GM03348 (cell line): ENCODE results near the gene NAGLU.

Experiments
- DNase-seq: peaks from one replicate; pipeline ENCODE4 v3.0.0; 2012; ENCODE audit warnings: low spot score

Gene NAGLU

DNA sequence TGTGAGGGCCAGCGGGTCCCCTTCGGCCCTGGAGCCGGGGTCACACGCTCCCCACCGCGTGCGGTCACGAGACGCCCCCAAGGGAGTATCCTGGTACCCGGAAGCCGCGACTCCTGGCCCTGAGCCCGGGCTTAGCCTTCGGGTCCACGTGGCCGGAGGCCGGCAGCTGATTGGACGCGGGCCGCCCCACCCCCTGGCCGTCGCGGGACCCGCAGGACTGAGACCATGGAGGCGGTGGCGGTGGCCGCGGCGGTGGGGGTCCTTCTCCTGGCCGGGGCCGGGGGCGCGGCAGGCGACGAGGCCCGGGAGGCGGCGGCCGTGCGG lies at the start of gene NAGLU:
NAGLU (plus strand) TSS at position 194 of the 324 bp plus-strand sequence; CDS start at position 226, 32 bp downstream.
- DNase-seq = peak; percentile 99

DNA sequence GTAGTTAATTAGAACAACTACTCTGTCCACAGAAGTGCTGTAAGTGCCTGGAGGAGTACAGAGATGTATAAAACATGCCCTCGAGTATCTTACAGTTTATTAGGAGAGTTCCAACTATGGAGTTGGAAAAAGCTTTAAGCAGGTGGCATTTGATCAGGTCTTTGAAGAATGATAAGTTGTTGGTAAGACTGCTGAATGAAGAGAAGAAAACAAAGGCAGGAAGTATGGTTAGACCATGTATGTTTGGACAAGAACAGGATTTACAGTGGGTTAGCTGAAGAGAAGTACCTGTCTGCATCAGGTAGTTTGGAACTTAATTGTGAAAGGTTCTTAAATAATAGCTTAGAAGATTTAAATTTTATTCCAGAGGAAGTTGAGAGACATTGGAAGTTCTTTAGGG lies 48.0 kb upstream of the NAGLU start:
- DNase-seq = no peak

DNA sequence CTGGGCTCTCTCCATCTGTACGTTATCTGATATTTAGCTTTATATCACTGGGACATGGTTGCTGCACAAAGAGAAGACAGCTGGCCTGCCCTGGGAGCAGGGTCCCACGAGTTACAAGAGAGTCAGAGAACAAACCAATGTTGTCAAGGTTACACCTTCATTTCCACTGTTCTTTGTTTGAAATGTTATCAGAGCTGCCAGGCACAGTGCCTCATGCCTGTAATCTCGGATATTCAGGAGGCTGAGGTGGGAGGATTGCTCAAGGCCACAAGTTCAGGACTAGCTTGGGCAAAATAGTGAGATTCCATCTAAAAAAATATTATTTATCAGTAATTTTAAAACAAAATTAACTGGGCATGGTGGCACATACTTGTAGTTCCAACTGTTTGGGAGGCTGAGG lies 42.7 kb upstream of the NAGLU start:
- DNase-seq = no peak

DNA sequence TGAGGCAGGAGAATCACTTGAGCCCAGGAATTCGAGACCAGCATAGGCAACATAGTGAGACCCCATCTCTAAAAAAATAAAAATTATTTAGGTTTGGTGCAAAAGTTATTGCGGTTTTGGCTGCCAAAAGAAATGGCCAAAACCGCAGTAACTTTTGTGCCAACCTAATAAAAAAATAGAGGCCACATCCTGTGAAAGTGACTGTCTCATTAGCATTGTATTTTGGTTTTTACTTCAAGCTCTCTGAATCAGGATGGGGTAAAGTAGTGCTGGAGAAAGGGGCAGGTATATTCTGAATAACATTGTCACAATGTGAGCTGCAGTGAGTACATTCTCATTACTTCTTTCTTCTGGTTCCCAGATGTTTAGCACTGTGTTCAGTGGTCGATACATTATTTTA lies 41.4 kb upstream of the NAGLU start:
- DNase-seq = no peak

DNA sequence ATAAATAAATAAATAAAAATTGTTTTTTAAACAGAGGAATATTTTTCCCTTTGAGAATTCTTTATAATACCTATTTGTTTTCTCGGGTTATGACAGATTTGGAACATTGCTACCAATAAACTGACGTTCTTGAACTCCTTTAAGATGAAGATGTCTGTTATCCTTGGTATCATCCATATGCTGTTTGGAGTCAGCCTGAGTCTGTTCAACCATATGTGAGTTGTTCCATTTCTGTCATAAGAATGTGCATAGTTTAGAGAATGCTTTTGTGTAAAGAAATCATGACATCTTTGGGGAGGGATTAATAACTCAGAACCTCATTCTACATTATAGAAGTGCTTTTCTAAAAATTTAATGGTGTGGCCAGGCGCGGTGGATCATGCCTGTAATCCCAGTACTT lies 37.2 kb upstream of the NAGLU start:
- DNase-seq = no peak

DNA sequence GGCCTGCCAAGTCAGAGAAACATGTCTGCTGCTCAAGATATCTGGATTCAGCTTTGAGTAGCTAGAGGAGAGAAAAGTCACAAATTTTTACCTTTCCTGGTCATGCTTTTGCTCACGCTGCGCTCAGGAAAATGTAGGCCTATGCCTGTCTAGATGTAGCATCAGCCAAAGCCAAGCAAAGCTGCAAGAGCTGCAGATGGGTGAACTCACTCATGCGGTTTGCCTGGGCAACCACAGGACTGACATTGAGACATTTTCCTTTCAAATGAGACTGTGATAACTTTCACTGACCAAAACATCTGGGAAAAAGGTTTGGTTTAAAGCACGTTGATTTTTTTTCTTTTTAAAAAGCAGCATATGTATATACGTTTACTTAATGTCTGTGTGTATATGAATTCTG lies 34.0 kb upstream of the NAGLU start:
- no peak for DNase-seq

DNA sequence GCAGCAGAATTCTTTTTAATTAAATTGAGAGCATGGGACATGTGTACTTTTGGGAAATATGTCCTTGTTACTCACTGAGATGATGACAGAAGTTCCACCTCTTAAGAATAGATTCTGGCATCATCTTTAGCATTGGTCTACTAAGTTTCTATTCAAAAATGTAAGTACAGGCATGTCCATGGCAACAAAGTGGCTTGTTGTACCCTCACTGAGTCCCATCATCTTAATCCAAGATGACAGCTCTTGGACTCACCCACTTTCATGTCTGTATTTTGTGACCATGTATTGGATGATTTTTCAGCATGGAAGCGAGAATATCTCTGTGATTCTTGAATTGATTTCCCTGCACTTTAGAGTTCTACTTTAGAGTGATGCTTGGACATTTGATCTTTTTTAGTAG lies 33.1 kb upstream of the NAGLU start:
- DNase-seq = no peak

DNA sequence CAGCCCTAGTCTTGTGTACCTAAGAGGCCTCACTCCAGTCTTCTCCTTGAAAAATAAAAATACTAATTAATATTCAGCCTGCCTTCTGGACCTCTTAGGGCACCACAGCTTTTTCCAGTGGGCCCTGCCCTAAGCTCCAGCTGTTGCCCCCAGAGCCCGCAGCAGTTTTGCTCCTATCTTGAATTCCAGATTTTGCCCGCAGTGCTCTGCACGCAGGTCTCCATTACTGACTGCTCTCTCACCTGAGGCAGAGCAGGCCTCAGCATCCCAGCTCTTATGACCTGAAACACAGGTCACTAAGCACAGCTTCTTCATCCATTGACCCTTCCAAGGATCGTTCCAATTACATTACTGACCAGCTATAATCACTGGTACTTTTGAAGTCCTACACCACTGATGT lies 28.4 kb upstream of the NAGLU start:
- no peak for DNase-seq

DNA sequence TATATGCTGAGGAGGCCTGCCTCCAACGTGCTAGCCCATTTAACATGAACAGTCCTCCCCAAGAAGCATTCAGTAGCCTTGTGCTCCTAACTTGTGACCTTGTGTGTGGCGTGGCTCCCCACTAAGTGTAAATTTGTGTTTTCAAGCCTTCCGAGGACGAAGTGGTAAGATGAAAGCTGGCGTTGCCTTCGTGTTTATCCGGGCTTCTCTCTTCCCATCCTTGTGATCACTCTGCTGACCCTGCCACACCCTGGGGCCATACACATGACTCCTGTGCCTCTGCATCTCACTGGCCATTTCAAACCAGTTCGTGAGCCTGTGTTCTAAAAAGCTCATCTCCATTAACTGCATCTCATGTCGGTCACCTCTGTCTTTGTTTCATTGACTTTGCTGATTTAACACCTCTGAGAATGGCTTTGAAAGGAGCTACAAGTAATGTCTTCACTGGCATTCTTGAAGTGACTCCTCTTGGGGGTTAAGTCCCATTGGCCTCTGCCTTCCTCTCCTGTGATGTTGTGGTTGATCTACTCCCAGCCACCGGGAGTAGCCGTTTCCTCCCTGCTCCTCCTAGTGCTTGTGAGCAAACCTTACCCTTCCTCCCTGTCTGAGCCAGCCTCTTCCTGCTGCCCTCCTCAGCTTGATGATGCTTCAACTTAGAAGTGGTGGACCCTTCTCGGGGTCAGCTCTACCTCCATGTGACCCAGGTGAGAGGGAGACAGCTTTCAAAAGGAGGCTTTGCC lies 27.4 kb upstream of the NAGLU start:
- no peak for DNase-seq

DNA sequence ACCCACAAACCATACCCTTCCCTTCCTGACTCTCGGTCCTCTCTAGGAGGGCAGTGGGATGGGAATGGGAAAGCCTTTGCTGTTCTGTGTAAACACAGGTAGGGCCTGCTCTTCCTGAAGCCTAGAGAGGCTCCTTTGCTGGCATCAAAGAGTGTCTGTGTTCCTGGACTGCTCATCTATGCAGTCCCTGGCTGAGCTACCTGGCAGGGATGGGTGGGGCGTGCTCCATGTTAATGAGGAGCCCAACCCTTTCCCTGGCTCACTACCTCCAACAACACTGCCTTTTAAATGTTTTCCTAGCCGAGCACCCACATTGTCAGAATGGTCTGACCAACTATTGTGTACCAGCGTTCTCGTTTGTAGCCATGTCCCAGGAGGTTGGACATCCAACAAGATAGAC lies 26.6 kb upstream of the NAGLU start:
- no peak for DNase-seq

DNA sequence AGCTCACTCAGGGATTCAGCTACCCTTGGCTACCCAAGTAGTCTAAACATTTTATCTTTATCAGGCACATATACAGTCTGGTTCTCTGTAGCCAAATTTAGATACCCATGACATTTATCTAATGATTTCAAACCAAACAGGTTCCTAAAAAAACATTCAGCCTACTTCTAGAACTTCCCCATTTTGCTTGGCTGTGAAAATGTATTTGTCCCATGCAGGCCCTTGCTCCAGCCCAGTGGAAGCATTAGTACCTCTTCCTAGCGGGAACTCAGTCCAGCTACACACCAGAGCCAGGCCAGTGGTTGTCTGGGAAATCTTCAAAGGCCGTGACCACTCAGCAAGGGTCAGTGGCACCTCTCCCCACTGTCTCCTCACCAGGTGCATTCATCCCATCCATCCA lies 26.2 kb upstream of the NAGLU start:
- no peak for DNase-seq

DNA sequence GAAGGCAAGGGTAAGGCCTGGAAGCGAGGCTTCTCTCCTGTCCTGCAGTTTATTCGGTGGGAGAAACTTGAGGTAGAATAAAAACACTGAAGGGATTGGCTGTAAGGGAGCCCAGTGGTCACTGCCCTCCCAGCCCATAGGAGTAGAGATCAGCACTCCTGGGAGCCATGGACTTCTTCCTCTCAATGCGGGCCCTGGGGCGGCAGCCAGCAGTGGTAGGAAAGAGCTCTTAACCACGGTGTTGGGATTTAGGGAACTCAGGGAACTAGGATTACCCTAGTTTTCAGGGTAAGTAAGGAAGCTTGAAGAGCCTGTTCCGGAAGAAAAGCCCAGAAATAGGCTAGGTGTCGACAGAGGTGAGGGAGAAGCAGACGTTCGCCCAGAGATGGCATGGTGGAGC lies 23.8 kb upstream of the NAGLU start:
- no peak for DNase-seq

DNA sequence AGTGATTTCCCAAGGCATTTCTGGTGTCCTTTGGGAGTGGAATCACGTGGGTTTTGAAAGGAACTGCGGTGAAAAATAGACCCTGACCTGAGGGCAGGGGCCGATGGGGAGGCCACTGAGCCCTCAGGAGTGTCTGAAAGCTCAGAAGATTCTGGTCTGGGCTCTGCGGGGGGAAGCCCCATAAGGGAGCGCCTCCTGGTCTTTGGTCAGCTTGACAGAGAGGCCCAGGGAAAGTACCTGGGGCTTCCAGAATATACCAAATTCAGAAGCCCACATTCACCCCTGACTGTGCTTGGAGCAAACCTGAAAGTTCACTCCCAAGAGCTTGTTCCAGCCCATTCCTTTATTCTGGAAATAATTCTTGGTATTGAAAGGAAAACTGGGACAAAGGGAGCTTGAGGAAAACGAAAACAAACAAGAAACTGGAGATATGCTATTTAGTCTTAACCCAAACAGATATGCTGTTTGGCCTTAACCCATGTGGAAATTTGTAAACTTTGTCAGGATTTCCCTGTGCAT lies 23.2 kb upstream of the NAGLU start:
- no peak for DNase-seq

DNA sequence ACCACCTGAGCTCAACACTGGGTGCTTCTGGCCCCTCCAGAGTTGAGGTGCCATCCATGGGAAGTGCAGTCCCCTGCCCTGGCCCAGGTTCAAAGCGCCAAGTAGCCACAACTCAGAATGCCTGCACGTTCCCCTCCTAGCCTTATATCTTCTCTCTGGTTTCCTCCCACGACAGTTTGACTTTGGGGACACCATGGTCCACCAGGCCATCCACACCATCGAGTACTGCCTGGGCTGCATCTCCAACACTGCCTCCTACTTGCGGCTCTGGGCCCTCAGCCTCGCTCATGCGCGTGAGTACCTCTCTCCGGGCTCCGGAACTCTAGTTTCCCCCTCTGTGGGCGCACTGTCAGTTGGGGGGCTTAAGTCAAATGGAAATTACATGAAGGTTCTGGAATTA lies 22.4 kb upstream of the NAGLU start:
- DNase-seq = no peak

DNA sequence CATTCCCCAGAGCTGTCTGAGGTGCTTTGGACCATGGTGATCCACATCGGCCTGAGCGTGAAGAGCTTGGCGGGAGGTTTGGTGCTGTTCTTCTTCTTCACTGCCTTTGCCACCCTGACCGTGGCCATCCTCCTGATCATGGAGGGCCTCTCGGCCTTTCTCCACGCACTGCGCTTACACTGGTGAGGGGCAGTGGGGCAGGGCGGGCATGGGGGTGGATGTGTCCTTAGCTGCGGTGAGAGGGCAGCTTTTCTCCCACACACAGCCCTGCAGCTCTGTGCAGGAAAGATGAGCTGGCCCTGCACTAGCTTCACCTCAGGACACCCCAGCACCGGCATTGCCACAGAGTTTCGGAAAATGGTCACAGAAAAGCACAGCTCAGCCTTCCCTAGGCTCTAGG lies 21.8 kb upstream of the NAGLU start:
- DNase-seq = no peak

DNA sequence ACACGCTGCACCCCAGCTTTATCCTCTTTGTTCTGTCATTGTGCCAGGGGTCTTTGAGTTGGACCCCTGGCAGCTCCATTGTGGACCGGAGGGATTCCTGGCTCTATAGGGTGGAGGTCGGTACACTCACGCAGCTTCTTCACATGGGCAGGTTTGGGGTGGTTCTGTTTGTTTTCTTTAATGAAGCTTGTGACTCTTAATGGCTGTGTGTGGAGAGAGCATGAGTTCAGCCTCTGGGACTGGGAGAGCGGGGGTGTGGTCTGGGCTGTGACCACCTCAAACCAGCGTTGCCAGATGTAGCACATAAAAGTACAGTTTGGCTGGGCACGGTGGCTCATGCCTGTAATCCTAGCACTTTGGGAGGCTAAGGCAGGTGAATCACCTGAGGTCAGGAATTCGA lies 21.2 kb upstream of the NAGLU start:
- DNase-seq = no peak

DNA sequence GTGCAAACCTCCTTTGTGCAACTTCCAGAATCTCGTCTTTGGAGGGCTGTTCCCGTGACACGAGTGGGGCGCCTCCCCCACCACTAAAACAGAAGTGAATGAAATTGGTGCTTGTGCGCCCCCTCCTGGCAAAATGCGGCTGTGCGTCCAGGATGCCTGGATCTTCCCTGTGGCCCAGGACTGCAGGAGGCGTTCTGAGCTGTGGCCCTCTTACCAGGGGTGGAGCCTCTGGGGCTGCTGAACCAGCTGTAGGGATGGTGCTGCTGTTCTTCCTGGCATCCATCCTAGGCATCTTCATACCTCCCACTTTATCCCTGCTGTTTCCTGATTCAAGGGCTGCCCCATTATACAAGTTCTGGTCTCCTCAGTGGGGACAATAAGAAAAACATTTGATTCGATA lies 18.5 kb upstream of the NAGLU start:
- peak; percentile 97 for DNase-seq

DNA sequence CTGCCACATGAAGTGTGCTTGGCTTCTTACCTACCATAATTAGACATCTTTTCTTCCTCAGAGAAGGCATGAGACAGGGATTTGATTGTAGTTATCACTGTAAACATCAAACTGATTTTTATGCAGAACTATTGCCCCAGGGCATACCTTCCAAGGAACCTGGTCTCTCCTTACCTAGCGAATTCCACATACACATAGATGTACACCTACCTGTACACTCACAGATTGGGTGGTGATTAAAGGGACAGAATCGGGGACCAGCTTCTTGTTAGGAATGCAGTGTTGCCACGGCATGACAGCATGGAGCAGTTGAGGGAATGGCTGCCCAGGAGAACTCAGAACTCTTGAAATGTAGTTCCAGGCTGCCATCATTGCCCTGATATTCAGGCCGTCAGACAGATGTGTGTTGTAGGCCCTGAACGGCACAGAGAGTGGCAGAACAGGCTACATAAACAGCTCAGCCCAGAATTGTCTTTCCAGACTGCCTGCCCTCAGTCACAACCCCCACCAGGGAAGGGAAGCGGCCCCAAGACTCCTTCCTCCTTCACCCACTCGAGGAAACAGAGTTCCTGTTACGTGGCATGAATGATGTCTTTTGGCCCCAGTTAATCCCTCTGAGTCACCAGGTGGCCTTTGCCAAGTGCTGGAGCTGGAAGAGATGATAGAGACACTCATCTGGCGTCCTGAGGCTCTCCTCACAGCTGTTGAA lies 17.8 kb upstream of the NAGLU start:
- peak; percentile 87 for DNase-seq

DNA sequence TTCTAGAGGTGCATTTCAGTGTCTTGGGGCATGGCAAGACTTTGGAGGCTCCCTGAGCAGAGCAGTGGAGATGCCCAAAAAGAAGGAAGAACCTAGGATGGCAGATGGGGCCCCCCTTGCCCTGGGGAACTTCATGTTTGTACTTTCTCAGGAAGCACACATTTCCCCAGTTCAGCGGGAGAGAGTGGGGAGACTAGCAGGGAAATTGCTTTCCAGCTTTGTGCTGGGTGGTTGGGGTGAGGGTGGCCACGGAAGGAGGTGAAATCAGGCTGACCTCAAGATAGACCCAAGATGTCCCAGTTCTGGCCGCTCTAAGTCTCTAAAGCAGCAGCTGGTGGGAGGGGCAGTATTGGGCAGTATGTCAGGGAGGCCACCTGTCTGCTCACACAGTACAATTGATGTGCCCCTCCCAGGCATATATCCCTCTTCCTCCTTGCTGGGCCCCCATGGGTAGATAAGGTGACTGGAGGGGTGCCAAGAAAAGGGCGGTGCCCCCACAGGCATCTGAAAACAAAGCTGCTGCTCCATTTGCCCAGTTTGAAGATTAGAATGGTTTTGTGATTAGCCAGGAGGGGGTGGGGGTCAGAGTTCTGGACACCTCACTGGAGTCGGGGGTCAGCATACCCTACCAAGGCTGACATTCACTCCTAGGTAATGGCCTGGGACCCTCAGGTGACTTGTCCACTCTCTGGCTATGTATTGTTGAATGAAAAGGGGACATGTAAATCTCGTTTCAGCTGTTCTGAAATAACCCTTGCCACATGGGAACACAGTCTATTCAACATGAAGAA lies 17.1 kb upstream of the NAGLU start:
- DNase-seq = no peak

DNA sequence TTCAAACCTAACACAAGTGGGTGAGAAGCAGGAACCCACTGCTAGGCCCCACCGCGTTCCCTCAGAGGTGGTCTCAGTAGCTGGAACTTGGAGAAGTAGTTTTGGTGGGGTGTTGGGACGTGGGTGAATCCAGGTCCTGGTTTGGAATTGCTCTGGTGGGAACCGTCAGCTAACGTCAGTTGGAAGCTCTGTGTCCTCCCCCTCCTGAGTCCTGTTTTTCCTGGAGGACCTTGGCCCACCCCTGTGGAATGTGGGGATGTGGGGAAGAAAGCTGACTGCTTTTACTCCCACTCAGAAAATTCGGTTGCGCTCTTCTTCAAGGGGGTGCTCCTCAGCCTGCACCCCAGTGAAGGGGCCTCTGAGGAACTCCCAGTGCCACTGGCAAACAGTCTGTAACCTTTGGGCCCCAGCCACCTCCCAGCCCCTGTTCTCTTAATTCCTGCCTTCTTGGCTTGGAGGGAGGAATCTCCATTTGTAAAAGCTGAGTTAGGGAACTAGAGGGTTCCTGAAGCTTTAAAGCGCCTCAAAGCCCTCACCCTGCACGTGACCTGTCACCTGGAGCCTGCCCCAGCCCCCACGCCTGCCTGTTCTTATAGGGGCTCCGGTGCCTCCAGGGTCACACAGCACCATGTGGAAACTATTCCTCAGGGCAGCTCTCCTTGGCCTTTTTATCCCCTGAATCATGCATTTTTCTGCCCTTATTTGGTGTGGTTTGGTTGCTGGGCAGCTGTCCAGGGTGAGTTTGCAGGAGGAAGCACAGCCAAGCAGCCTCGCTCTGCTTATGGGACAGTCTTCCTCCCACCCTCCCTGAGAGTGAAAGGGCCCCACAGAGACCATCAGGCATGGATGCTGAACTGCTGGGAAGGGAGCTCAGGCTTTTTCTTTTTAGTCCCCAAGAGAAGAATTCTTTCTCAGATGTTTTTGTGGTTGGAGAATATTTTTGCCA lies 16.2 kb upstream of the NAGLU start:
- peak; percentile 88 for DNase-seq

DNA sequence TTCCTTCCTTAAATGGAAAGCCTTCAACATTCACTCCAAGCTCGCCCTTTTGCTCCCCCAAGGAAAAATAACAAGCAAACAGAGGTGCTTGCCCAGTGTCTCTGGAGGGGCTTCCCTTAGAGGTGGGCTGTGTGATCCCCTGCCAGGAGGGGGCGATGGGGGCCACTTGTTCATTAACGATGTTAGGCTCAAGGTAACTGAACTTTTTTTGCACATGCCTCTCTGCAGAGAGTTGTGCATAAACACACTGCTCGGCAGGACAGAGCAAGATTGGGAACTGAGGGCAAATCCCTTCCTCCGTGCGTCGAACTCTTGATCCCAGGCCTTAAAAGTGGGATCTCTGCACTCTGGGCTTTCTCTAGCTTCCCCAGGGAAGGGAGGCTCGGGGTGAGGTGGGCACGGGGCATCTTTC lies 15.5 kb upstream of the NAGLU start:
- DNase-seq = no peak

DNA sequence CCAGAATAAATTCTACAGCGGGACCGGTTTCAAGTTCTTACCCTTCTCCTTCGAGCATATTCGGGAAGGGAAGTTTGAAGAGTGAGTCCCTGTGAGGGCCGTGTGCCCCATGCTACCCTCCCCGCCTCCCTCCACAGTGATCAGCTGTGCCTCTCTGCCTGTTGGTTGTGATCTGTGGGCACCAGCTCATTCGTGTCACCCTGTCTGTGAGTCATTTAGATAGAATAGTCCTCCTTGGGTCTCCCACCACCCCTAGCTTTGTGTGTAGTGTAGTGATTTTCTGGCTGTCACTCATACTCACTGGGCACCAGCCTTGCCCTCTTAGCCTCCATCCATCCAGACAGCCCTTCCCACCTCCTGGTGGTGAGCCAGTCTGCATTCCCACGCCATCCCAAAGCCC lies 15.0 kb upstream of the NAGLU start:
- no peak for DNase-seq
